Ectodermal cell (in vitro differentiated cells): ENCODE data around the gene NELFB.

Experiments
- H3K27ac ChIP-seq: 2 replicates; pipeline ENCODE4 v1.7.0; 2013; ENCODE audit warnings: mild to moderate bottlenecking, low read depth, low read length; ENCODE audit not compliant: insufficient read depth, poor library complexity, severe bottlenecking
- H3K27me3 ChIP-seq: 2 replicates; pipeline ENCODE4 v1.7.0; 2013; ENCODE audit warnings: mild to moderate bottlenecking, low read length; ENCODE audit not compliant: insufficient read depth, control insufficient read depth, poor library complexity, severe bottlenecking
- H3K36me3 ChIP-seq: one replicate; pipeline ENCODE4 v1.7.0; 2013; ENCODE audit warnings: low read length; ENCODE audit not compliant: control insufficient read depth, insufficient read depth
- H3K4me1 ChIP-seq: one replicate; pipeline ENCODE4 v1.7.0; 2013; ENCODE audit warnings: low read length; ENCODE audit not compliant: control insufficient read depth, insufficient read depth
- H3K4me3 ChIP-seq: 2 replicates; pipeline ENCODE4 v1.7.0; 2013; ENCODE audit warnings: low read depth, low read length, control low read depth; ENCODE audit not compliant: insufficient read depth
- H3K9me3 ChIP-seq: 2 replicates; pipeline ENCODE4 v1.7.0; 2013; ENCODE audit warnings: mild to moderate bottlenecking, low read length, moderate library complexity; ENCODE audit not compliant: control insufficient read depth
- WGBS, 2 experiments: methylation state at CpG; one replicate each; pipeline ENCODE4 v1.1.7; 2013; ENCODE audit warnings: missing lambda C conversion rate in 2 of 2; 5-methylcytosine and 5-hydroxymethylcytosine counted together

Gene NELFB

GRCh38 chr9:137318602-137319001 lies 63.5 kb downstream of the NELFB start:
- no peaks in the 10 kb centered on the region for H3K36me3 ChIP-seq
- H3K27ac ChIP-seq, result no peak overlapping the region
- WGBS, 2 experiments, result 91% methylated on average over 18 of the region's 18 CpGs
- no peaks in the 10 kb centered on the region for H3K9me3 ChIP-seq
- H3K4me1 ChIP-seq, result peaks cover 36% of the 10 kb centered on the region
- H3K27me3 ChIP-seq, result peaks cover 5% of the 10 kb centered on the region
- H3K4me3 ChIP-seq, result no peak overlapping the region

GRCh38 chr9:137319011-137319738 lies 64.0 kb downstream of the NELFB start:
- Histone ChIP-seq H3K4me3 (no peak overlapping the region), H3K4me1 (peaks cover 30% of the 10 kb centered on the region), H3K36me3 (no peaks in the 10 kb centered on the region), H3K27me3 (peaks cover 5% of the 10 kb centered on the region), H3K9me3 (no peaks in the 10 kb centered on the region), H3K27ac (no peak overlapping the region)
- WGBS, 2 experiments, result 73 to 76% methylated on average over 26 of the region's 26 CpGs

DNA sequence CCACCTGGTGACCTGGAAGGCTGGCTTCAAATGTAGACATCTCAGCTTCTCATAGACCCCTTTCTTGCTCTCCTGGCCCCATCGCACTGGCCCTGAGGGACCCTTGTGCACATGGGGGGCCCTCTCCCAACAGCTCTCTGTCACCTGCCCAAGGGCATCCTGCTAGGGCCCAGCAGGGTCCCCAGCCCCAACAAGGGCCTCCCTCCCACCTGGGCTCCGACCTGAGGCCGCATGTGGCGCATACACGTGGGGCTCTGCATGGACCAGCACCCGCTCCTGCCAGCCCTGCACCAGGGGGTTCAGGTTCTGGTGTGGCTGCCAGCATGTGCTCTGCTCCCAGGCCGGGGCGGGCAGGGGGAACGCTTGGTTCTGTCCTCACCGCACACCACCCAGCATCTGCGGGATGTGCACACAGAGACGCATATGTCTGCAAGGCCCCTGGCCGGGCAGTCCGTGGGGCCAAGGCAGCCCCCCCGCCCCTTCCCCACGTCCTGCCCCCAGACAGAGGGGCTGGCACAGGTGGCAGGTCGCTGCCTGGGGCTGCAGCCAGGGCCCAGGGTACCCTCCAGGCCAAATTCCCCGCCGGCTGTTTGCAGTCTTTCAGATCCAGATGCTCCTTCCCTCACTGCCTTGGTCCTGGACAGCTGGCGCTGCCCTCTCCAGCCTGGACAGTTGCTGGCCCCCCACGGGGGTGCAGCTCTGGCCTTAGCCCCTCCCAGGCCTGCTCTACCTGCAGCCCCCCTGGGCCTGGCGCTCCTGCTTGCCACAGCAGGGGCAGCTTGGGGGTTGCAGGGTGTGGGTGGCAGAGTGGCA lies 64.8 kb downstream of the NELFB start:
- Histone ChIP-seq H3K36me3 (no peaks in the 10 kb centered on the region), H3K27ac (no peak overlapping the region), H3K9me3 (no peaks in the 10 kb centered on the region), H3K4me1 (peaks cover 23% of the 10 kb centered on the region), H3K4me3 (no peak overlapping the region), H3K27me3 (peaks cover 5% of the 10 kb centered on the region)
- 93% methylated on average over 22 of the region's 22 CpGs for WGBS, 2 experiments

DNA sequence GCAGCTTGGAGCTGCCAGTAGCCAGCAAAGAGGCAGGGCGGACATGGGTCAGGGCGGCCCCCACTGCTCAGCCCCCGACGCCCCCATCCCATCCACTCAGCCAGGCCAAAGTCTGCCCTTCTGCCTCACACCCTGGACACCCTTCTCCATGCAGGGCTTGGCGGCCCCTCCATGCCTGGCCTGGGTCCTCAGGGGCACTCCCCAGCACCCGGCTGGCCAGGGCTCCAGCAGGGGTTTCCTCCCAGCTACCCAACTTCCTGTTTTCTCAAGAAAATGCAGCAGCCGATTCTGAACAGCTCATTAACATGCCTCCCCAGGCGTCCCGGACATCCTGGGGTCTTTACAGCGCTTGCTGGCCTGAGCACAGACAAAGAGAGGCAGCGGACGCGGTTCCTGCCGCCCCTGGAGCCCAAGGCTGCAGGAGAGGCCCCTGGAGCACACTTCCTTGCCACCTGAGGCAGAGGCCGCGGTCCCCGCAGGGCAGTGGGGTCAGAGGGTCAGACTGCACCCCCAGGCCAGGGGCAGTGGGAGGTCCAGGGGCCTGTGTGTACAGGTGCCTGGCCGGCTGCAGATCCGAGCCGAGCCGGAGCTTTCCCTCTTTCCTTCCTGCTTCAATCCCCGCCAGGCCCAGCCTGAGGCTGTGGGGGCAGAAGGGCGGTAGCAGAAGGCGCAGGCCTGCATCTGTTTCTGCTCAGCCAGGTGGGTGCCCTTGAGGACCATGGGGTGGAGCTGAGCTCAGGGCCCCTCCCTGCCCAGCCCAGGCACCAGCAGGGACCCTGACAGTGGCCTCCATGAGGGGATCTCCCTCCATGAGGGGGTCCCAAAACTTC lies 65.6 kb downstream of the NELFB start:
- no peaks in the 10 kb centered on the region for H3K9me3 ChIP-seq
- no peaks in the 10 kb centered on the region for H3K36me3 ChIP-seq
- no peak overlapping the region for H3K27ac ChIP-seq
- H3K4me1 ChIP-seq, result peaks cover 15% of the 10 kb centered on the region
- H3K27me3 ChIP-seq, result peaks cover 5% of the 10 kb centered on the region
- H3K4me3 ChIP-seq, result no peak overlapping the region
- WGBS, 2 experiments, result 47 to 48% methylated on average over 24 of the region's 24 CpGs

DNA sequence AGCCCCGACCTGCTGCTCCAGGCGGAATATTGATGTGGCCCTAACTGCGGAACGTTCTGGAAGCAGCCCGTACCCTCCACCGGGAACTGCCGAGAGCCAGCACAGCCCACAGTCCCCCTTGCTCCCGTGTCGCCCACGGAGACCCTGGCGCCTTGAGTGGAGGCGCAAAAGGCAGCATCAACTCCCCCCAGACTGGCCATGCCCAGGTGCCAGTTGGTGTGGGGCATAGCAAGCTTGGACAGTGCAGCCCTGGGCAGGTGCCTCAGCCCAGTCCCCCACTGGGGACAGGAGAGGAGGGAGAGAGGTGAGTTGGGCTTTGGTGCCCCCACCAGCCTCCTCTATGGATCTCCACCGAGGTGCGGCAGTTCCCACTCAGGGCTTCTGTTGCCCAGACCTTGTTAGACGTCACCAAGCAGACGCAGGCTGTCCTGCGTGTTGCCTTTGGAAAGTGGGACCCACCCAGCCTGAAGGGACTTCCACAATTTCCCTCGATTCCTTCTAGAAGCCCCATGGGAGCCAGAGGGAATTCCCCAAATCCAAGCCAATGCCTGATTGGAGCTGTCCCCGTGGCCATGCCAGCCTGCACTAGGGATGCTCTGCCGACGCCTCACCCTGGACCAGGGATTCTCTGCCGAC lies 66.7 kb downstream of the NELFB start:
- H3K27me3 ChIP-seq, result no peaks in the 10 kb centered on the region

More for the DNA sequence above, 66.7 kb downstream of the NELFB start:
- Histone ChIP-seq H3K9me3 (no peaks in the 10 kb centered on the region), H3K4me3 (no peak overlapping the region), H3K36me3 (no peaks in the 10 kb centered on the region), H3K4me1 (peaks cover 9% of the 10 kb centered on the region), H3K27ac (no peak overlapping the region)
- WGBS, 2 experiments, result 95% methylated on average over 22 of the region's 22 CpGs
